Measurements from ENCODE around the gene RICTOR. TPM values are rescaled to one million over a fixed set of nuclear protein-coding genes. Genes with fewer than 3 reads are reported as not detected.
"Not testable (repeated sequence)": the region's sequence is repeated elsewhere in the genome, so short reads cannot be mapped to it uniquely, and the experiment has no call there.

The RICTOR gene
- total RNA-seq, 2 experiments from 2014 or later = 19.7 to 21.5 TPM

DNA sequence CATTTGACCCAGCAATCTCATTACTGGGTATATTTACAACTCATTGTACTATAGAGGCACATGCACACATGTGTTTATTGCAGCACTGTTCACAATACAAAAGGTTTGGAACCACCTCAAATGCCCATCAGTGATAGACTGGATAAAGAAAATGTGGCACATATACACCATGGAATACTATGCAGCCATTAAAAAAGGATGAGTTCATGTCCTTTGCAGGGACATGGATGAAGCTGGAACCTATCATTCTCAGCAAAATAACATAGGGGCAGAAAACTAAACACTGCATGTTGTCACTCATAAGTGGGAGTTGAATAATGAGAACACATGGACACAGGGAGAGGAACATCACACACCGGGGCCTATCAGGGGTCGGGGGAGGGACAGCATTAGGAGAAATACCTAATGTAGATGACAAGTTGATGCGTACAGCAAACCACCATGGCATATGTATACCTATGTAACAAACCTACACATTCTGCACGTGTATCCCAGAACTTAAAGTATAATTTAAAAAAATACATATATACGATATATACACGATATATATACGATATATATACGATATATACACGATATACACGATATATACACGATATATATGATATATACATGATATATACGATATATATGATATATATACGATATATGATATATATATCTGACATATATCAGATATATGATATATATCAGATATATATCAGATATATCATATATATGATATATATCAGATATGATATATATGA lies 84.1 kb downstream of the RICTOR start:
- H3K27ac Mint-ChIP-seq, H3K4me1 Mint-ChIP-seq, H3K4me3 Mint-ChIP-seq, H3K27me3 Mint-ChIP-seq, DNase-seq: not testable (repeated sequence)
- Mint-ChIP-seq H3K9me3 (peaks cover 11% of the 10 kb centered on the region), H3K36me3 (peaks cover 49% of the 10 kb centered on the region)

DNA sequence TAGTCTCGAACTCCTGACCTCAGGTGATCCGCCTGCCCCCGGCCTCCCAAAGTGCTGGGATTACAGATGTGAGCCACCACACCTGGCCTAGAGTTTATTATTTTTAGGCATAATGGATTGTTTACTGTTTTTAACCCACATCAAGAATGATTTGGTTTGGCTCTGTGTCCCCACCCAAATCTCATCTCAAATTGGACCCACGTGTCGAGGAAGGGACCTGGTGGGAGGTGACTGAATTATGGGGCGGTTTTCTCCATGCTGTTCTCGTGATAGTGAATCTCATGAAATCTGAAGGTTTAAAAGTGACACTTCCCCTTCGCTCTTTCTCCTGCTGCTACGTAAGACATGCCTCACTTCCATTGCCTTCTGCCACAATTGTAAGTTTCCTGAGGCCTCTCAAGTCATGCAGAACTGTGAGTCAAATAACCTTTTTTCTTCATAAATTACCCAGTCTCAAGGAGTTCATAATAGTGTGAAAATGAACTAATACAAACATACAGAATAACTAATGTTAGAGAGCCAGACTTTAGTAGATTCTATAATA lies 88.2 kb downstream of the RICTOR start:
- H3K4me3 Mint-ChIP-seq = no peak overlapping the region
- H3K36me3 Mint-ChIP-seq = peaks cover 42% of the 10 kb centered on the region
- H3K9me3 Mint-ChIP-seq = peaks cover 11% of the 10 kb centered on the region
- peaks cover 3% of the 10 kb centered on the region for H3K4me1 Mint-ChIP-seq
- H3K27ac Mint-ChIP-seq = no peak overlapping the region
- no peaks in the 10 kb centered on the region for H3K27me3 Mint-ChIP-seq
- DNase-seq = no peak

DNA sequence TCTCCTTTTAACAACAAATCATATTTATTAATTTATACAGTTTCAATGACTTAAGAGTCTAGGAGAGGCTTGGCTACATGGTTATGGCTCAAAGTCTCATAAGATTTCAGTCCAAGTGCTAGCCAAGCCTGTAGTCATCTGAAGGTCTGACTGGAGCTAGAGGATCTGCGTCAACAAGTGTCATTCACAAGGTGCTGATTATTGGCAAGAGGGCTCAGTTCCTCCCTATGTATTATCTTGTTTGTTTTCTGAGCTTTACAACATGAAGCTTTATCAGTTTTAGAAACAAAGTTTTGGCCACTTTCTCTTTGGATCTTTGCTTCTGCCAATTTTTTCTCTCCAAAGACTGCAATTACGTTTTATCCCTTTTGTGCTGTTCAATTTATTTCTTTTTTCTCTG lies 94.7 kb downstream of the RICTOR start:
- peaks cover 1% of the 10 kb centered on the region for H3K4me1 Mint-ChIP-seq
- H3K27ac Mint-ChIP-seq = no peak overlapping the region
- H3K4me3 Mint-ChIP-seq = no peak overlapping the region
- no peaks in the 10 kb centered on the region for H3K36me3 Mint-ChIP-seq
- H3K27me3 Mint-ChIP-seq = no peaks in the 10 kb centered on the region
- no peak for DNase-seq
- H3K9me3 Mint-ChIP-seq = no peaks in the 10 kb centered on the region

DNA sequence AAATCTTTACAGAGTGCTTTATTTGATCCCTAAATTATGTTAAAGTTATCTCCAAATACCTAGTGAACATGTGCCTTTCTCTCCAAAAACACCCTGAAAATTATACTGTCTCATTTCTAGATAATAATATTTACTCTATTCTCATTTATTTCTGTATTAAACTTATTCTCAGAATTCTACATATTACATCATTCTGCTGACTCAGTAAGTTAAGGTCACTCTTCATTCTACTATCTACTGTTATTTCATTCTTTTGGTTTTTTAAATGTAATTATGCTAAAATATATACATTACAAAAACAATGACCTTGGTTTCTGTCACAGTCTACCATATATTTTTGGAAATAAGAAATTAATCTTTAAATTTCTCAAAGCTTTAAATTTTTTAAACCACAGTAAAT lies 96.2 kb downstream of the RICTOR start:
- no peaks in the 10 kb centered on the region for H3K9me3 Mint-ChIP-seq
- H3K4me3 Mint-ChIP-seq = no peak overlapping the region
- no peak for DNase-seq

DNA sequence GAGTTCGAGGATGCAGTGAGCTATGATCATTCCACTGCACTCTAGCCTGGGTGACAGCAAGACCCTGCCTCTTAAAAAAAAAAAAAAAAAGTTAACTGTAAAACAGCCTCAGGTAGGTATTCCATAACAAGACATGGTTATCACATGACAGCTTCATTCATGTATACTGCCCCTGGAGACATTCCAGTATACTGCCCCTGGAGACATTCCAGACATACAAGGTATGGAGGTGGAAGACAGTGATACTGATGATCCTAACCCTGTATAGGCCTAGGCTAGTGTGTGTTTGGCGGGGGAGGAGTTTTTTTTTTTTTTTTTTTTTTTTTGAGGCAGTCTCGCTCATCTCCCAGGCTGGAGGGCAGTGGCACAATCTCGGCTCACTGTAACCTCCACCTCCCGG lies 105.5 kb downstream of the RICTOR start:
- Mint-ChIP-seq H3K4me3 (no peak overlapping the region), H3K27me3 (no peaks in the 10 kb centered on the region), H3K36me3 (peaks cover 4% of the 10 kb centered on the region), H3K4me1 (no peaks in the 10 kb centered on the region), H3K9me3 (no peaks in the 10 kb centered on the region), H3K27ac (no peak overlapping the region)
- DNase-seq = no peak

More for the DNA sequence above, 96.2 kb downstream of the RICTOR start:
- Mint-ChIP-seq H3K27me3 (no peaks in the 10 kb centered on the region), H3K27ac (no peak overlapping the region), H3K36me3 (peaks cover 3% of the 10 kb centered on the region), H3K4me1 (peaks cover 5% of the 10 kb centered on the region)

DNA sequence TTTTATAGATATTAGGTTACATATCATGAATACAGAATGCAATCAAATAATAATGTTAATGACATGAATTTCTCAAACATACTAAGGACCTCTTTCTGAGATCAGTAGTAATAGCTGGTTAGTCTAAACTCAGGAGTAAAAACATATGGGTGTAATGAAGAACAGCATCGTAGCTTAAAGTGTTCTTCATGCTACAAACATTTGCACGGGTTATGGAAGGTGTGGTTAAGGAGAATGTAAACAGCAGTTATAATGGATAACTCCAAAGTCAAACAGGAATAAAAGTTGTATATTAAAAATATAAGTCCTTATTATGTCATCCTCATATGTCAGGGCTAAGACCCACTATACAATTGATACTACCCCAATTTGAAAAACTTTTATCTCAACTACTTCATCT lies 112.5 kb downstream of the RICTOR start:
- peaks cover 3% of the 10 kb centered on the region for H3K36me3 Mint-ChIP-seq
- no peak overlapping the region for H3K27ac Mint-ChIP-seq
- no peak overlapping the region for H3K4me3 Mint-ChIP-seq
- DNase-seq = no peak
- H3K27me3 Mint-ChIP-seq = no peaks in the 10 kb centered on the region
- no peaks in the 10 kb centered on the region for H3K4me1 Mint-ChIP-seq
- no peaks in the 10 kb centered on the region for H3K9me3 Mint-ChIP-seq

DNA sequence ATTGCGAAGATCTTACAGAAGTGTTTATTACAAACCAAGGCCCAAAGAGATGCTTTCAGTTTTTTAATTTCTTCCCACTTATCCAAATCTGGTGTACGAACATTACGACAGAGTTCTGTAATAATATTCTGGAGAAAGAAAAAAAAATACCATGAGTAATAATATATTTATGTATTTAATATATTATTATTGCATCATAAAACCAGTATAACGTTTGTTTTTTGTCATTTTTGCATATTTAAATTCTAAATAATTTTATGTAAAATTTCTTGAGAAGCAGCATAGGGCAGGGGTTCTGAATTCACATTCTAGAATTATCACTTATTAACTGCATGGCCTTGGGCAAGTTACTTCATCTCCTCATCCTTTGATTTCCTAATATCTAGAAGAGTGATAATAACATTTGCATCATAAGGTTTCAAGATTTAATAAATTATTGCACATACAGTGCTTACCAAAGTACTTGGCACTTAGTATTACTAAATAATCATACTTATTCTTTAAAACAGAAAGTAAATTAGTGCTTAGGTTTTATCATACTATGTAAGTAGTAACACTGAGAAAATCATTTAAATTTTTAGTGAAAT lies 120.7 kb downstream of the RICTOR start:
- Mint-ChIP-seq H3K4me3 (no peak overlapping the region), H3K9me3 (no peaks in the 10 kb centered on the region), H3K27me3 (no peaks in the 10 kb centered on the region), H3K4me1 (no peaks in the 10 kb centered on the region), H3K36me3 (peaks cover 6% of the 10 kb centered on the region), H3K27ac (no peak overlapping the region)
- DNase-seq = no peak

DNA sequence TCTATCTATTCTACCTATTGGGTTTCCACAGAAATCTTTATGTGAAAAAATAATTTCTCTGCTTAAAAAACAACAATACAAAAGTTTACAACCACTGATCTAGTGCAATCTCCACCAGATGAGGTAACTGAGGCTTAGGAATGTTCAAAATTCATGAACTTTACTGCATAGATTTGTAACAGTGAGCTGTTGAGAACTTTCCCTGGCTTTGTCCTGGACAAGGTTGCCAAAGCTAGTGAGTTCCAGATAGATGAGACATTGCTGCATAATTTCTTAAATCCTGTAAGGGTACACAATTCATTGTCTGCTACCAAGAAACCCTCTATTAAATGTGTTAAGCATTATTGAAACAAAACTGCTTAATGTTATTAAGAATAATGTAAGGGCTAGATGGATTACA lies 125.7 kb downstream of the RICTOR start:
- DNase-seq = no peak
- H3K27ac Mint-ChIP-seq = no peak overlapping the region

DNA sequence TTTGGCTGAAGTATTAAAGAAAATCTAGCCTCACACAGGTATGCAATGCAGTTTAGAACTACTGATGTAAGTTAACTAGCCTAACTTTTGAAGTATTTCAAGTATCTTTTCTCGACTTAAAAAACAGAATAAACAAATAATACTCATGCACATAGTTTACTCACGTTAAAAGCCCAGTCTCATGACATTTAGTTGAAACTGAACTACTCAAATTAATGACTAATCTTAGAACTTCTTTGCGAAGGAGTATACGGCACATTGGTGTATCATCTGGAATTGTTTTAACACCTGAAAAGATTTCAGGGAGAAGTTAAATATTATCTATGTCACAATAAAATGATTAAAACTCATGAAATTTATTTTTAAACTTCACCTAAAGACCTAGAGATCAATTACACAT lies 129.9 kb downstream of the RICTOR start:
- no peak for DNase-seq
- no peaks in the 10 kb centered on the region for H3K4me1 Mint-ChIP-seq
- H3K27ac Mint-ChIP-seq = no peak overlapping the region
- H3K36me3 Mint-ChIP-seq = peaks cover 9% of the 10 kb centered on the region
- no peaks in the 10 kb centered on the region for H3K27me3 Mint-ChIP-seq
- H3K9me3 Mint-ChIP-seq = no peaks in the 10 kb centered on the region
- H3K4me3 Mint-ChIP-seq = no peak overlapping the region

More for the DNA sequence above, 125.7 kb downstream of the RICTOR start:
- H3K27me3 Mint-ChIP-seq = no peaks in the 10 kb centered on the region
- no peaks in the 10 kb centered on the region for H3K4me1 Mint-ChIP-seq
- H3K9me3 Mint-ChIP-seq = no peaks in the 10 kb centered on the region
- no peak overlapping the region for H3K4me3 Mint-ChIP-seq
- H3K36me3 Mint-ChIP-seq = peaks cover 4% of the 10 kb centered on the region

DNA sequence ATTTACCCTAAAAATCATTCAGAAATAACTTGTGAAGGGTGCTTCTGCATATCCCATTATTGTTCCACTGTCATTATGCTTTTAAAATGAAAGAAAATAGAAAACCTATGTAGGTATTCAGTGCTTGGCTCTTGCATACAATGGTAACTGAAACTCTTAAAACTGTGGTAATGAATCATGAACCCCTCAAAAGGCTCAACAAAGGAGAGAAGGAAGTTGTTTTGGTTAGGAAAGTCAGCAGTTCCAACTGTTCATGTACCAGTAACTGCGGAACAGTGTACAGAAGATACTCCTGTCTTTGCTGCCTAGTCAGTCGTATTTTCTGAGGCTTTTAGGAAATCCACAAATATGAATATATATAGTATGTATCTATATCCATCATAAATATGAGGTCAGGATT lies 132.3 kb downstream of the RICTOR start:
- Mint-ChIP-seq H3K36me3 (peaks cover 17% of the 10 kb centered on the region), H3K4me1 (no peaks in the 10 kb centered on the region), H3K9me3 (no peaks in the 10 kb centered on the region), H3K27ac (peak overlapping the region; percentile 1), H3K4me3 (no peak overlapping the region), H3K27me3 (no peaks in the 10 kb centered on the region)
- no peak for DNase-seq

DNA sequence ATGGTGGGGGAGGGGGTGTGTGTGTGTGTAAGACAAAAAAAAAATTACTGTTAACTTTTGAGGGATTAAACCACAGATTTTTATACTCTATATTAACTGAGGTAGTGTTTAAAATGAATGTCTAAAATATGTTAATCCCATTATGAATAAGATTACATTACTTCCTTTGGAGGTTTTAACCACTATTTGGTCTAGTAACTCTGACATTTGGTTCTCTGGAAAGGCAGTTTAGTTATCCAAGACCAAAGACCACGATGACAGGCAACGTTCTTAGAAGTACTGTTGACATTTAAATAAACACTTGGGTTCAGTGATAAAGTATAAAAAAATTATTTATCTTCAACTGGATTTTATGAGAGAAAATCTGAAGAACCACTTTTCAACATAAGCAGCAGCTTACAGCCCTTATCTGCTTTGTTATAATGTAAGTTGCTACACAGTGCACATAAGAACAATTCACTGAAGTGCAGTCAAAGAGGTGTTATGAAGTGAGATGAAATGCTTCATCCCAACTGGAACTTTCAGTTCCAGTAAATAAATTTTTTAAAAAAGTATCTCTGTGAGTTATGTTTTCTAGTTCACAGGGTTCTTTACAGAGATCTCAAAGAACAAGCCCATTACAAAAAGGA lies 133.9 kb downstream of the RICTOR start:
- Mint-ChIP-seq H3K9me3 (no peaks in the 10 kb centered on the region), H3K4me1 (no peaks in the 10 kb centered on the region), H3K27me3 (no peaks in the 10 kb centered on the region), H3K27ac (no peak overlapping the region), H3K36me3 (peaks cover 22% of the 10 kb centered on the region), H3K4me3 (no peak overlapping the region)
- no peak for DNase-seq

DNA sequence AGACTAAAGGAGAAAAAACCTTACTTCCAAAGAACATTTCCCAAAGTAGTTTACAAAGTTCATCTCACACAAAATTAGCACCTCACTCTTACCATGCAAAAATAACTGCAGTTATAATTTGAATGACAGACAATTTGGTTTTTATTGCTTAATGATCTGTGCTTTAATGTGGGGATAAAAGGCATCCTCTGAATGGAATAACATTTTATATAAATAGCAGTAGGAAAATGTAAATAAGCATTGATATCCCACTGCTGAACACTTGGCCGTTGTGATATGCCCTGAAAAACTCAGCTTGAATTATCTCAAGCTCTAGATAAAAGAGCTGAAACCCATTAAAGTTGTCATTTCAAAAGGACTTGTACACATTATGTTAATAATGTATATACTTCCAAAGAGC lies 135.2 kb downstream of the RICTOR start:
- DNase-seq = no peak
- H3K4me3 Mint-ChIP-seq = no peak overlapping the region
- H3K27ac Mint-ChIP-seq = no peak overlapping the region
- H3K27me3 Mint-ChIP-seq = no peaks in the 10 kb centered on the region
- no peaks in the 10 kb centered on the region for H3K9me3 Mint-ChIP-seq
- H3K4me1 Mint-ChIP-seq = no peaks in the 10 kb centered on the region
- H3K36me3 Mint-ChIP-seq = peaks cover 19% of the 10 kb centered on the region

DNA sequence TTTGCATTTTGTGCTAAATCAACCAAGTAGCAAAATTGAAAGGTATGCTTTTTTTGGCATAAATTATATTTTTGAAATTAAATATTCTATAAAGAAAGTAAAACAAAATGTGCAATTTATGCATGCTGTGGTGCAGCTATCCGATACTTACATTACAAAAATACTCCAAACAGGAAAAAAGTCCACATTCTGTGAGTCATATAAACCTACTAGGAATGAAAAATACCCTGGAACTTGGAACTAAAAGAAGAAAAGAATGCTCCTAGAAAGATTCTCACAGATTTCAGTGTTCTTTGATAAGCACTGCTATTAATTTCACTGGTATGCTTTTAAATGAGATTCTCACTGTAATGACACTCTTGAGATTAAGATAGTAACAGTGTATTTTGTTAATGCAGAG lies 135.8 kb downstream of the RICTOR start:
- Mint-ChIP-seq H3K27ac (no peak overlapping the region), H3K27me3 (no peaks in the 10 kb centered on the region), H3K9me3 (no peaks in the 10 kb centered on the region), H3K4me1 (no peaks in the 10 kb centered on the region), H3K36me3 (peaks cover 19% of the 10 kb centered on the region), H3K4me3 (no peak overlapping the region)
- DNase-seq = no peak

DNA sequence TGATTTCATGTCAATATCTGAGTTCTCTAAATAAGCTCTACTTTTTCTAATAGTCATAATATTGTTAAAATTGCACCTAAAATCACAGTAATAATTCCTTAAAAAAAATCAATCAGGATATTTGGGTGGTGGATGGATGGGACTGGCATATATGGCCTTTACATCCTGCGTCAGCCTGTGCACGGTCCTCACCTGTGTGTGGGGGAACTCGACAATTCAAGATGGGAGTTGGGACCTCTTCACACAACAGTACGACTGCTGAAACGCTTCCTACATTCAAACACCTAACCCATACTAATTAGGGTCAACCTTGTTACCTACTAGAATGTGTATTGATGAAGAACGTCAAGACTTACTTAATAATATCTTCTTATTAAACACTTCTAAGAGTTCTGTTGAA lies 137.9 kb downstream of the RICTOR start:
- no peak overlapping the region for H3K27ac Mint-ChIP-seq
- H3K36me3 Mint-ChIP-seq = peaks cover 13% of the 10 kb centered on the region
- no peak overlapping the region for H3K4me3 Mint-ChIP-seq
- H3K9me3 Mint-ChIP-seq = no peaks in the 10 kb centered on the region
- DNase-seq = no peak
- H3K4me1 Mint-ChIP-seq = no peaks in the 10 kb centered on the region
- no peaks in the 10 kb centered on the region for H3K27me3 Mint-ChIP-seq

DNA sequence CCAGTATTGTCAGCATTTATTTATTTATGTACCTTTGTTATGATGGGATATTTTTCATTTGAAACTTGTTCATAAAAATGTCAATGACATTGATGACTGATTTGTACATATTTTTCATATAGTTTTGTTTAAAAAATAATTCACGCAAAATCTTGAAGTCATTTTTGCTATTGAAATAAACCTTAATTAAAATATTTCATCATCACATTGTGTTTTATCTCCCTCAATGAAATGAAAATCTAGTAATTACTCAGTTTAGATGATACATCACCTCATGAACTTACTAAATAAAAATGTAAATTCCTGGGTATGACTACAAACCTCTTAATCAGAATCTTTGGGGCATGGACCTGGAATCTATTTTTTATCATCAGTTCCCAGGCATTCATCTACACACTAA lies 138.8 kb downstream of the RICTOR start:
- H3K4me1 Mint-ChIP-seq = no peaks in the 10 kb centered on the region
- no peak overlapping the region for H3K4me3 Mint-ChIP-seq
- no peak for DNase-seq
- H3K9me3 Mint-ChIP-seq = no peaks in the 10 kb centered on the region
- H3K36me3 Mint-ChIP-seq = peaks cover 13% of the 10 kb centered on the region
- no peaks in the 10 kb centered on the region for H3K27me3 Mint-ChIP-seq
- no peak overlapping the region for H3K27ac Mint-ChIP-seq
